ENCODE data around the gene EFEMP1.

EFEMP1 gene

GRCh38 chr2:55856936-55857335 is 66.6 kb downstream of the EFEMP1 start:
- Histone ChIP-seq H2BK5ac (ENCODE audit: low read length) (no peak overlapping the region), H2BK15ac (ENCODE audit: low read length) (no peak overlapping the region), H3K4me1 (ENCODE audit: control insufficient read depth in 2 of 2, insufficient read depth in 1 of 2, low read depth in 1 of 2, low read length in 2 of 2) (no peaks in the 10 kb centered on the region), H4K91ac (ENCODE audit: low read depth, low read length, poor library complexity) (no peak overlapping the region), H4K8ac (ENCODE audit: low read depth, low read length) (no peak overlapping the region), H3K27me3 (ENCODE audit: control insufficient read depth in 3 of 3, insufficient read depth in 3 of 3, low read depth in 1 of 3, low read length in 3 of 3) (no peaks in the 10 kb centered on the region), H3K9ac (ENCODE audit: low read depth, low read length, poor library complexity) (no peak overlapping the region), H3K4me3 (ENCODE audit: low read length in 2 of 2) (no peak overlapping the region), H2BK120ac (ENCODE audit: low read depth, low read length) (no peak overlapping the region), H3K36me3 (replicated peaks in 1 of 2; ENCODE audit: control insufficient read depth in 2 of 2, insufficient read depth in 2 of 2, low read length in 2 of 2) (no peaks in the 10 kb centered on the region), H3K9me3 (replicated peaks in 1 of 2; ENCODE audit: control insufficient read depth in 2 of 2, insufficient read depth in 1 of 2, low read depth in 1 of 2, low read length in 2 of 2) (no peaks in the 10 kb centered on the region), H3K4ac (ENCODE audit: low read length) (no peak overlapping the region), H3K27ac (replicated peaks; ENCODE audit: low read length) (no peak overlapping the region), H3K79me1 (ENCODE audit: low read depth, low read length) (no peaks in the 10 kb centered on the region), H2BK12ac (ENCODE audit: low read length) (no peak overlapping the region), H3K18ac (ENCODE audit: low read length) (no peak overlapping the region), H2AK5ac (ENCODE audit: low read depth, low read length) (no peak overlapping the region), H3K14ac (ENCODE audit: low read length) (no peak overlapping the region), H2AFZ (ENCODE audit: low read length) (no peak overlapping the region), H3K23ac (ENCODE audit: low read depth, low read length, poor library complexity) (no peak overlapping the region), H3K4me2 (ENCODE audit: insufficient read depth, low read length, poor library complexity, severe bottlenecking) (no peak overlapping the region)
- WGBS, 2 donors (ENCODE audit: extremely low coverage in 2 of 2, insufficient read length in 2 of 2, insufficient replicate concordance in 1 of 2): no CpG with 5 or more reads among the region's 3 CpGs
- no peak for DNase-seq (ENCODE audit: low spot score)

GRCh38 chr2:55848096-55848495 is 75.5 kb downstream of the EFEMP1 start:
- Histone ChIP-seq H4K91ac (ENCODE audit: low read depth, low read length, poor library complexity) (no peak overlapping the region), H2BK12ac (ENCODE audit: low read length) (no peak overlapping the region), H2AK5ac (ENCODE audit: low read depth, low read length) (no peak overlapping the region), H3K27me3 (ENCODE audit: control insufficient read depth in 3 of 3, insufficient read depth in 3 of 3, low read depth in 1 of 3, low read length in 3 of 3) (peaks cover 0 to 2% (median 0%) of the 10 kb centered on the region in 3 experiments), H3K14ac (ENCODE audit: low read length) (no peak overlapping the region), H2BK120ac (ENCODE audit: low read depth, low read length) (no peak overlapping the region), H2BK15ac (ENCODE audit: low read length) (no peak overlapping the region), H3K4me2 (ENCODE audit: insufficient read depth, low read length, poor library complexity, severe bottlenecking) (no peak overlapping the region), H4K8ac (ENCODE audit: low read depth, low read length) (no peak overlapping the region), H3K4ac (ENCODE audit: low read length) (no peak overlapping the region), H2AFZ (ENCODE audit: low read length) (no peak overlapping the region), H3K9me3 (replicated peaks in 1 of 2; ENCODE audit: control insufficient read depth in 2 of 2, insufficient read depth in 1 of 2, low read depth in 1 of 2, low read length in 2 of 2) (no peaks in the 10 kb centered on the region), H3K4me3 (ENCODE audit: low read length in 2 of 2) (no peak overlapping the region), H2BK5ac (ENCODE audit: low read length) (no peak overlapping the region), H3K23ac (ENCODE audit: low read depth, low read length, poor library complexity) (no peak overlapping the region), H3K4me1 (ENCODE audit: control insufficient read depth in 2 of 2, insufficient read depth in 1 of 2, low read depth in 1 of 2, low read length in 2 of 2) (peaks cover 0 to 3% of the 10 kb centered on the region in 2 donors), H3K36me3 (replicated peaks in 1 of 2; ENCODE audit: control insufficient read depth in 2 of 2, insufficient read depth in 2 of 2, low read length in 2 of 2) (no peaks in the 10 kb centered on the region), H3K79me1 (ENCODE audit: low read depth, low read length) (no peaks in the 10 kb centered on the region), H3K27ac (replicated peaks; ENCODE audit: low read length) (no peak overlapping the region), H3K18ac (ENCODE audit: low read length) (no peak overlapping the region), H3K9ac (ENCODE audit: low read depth, low read length, poor library complexity) (no peak overlapping the region)
- WGBS, 2 donors (ENCODE audit: extremely low coverage in 2 of 2, insufficient read length in 2 of 2, insufficient replicate concordance in 1 of 2): no CpG with 5 or more reads among the region's 1 CpG
- no peak for DNase-seq (ENCODE audit: low spot score)

- Histone ChIP-seq H4K91ac (ENCODE audit: low read depth, low read length, poor library complexity) (no peak overlapping the region), H3K36me3 (replicated peaks in 1 of 2; ENCODE audit: control insufficient read depth in 2 of 2, insufficient read depth in 2 of 2, low read length in 2 of 2) (no peaks in the 10 kb centered on the region), H3K18ac (ENCODE audit: low read length) (no peak overlapping the region), H2BK15ac (ENCODE audit: low read length) (no peak overlapping the region), H3K27ac (replicated peaks; ENCODE audit: low read length) (no peak overlapping the region), H3K9me3 (replicated peaks in 1 of 2; ENCODE audit: control insufficient read depth in 2 of 2, insufficient read depth in 1 of 2, low read depth in 1 of 2, low read length in 2 of 2) (no peaks in the 10 kb centered on the region), H3K27me3 (ENCODE audit: control insufficient read depth in 3 of 3, insufficient read depth in 3 of 3, low read depth in 1 of 3, low read length in 3 of 3) (peaks cover 0 to 2% (median 0%) of the 10 kb centered on the region in 3 experiments), H2BK12ac (ENCODE audit: low read length) (no peak overlapping the region), H2AFZ (ENCODE audit: low read length) (no peak overlapping the region), H3K23ac (ENCODE audit: low read depth, low read length, poor library complexity) (no peak overlapping the region), H3K4me2 (ENCODE audit: insufficient read depth, low read length, poor library complexity, severe bottlenecking) (no peak overlapping the region), H2BK5ac (ENCODE audit: low read length) (no peak overlapping the region), H3K79me1 (ENCODE audit: low read depth, low read length) (no peaks in the 10 kb centered on the region), H2AK5ac (ENCODE audit: low read depth, low read length) (no peak overlapping the region), H3K4ac (ENCODE audit: low read length) (no peak overlapping the region), H3K4me1 (ENCODE audit: control insufficient read depth in 2 of 2, insufficient read depth in 1 of 2, low read depth in 1 of 2, low read length in 2 of 2) (peaks cover 0 to 5% of the 10 kb centered on the region in 2 donors), H3K9ac (ENCODE audit: low read depth, low read length, poor library complexity) (no peak overlapping the region), H4K8ac (ENCODE audit: low read depth, low read length) (no peak overlapping the region), H3K4me3 (ENCODE audit: low read length in 2 of 2) (no peak overlapping the region), H3K14ac (ENCODE audit: low read length) (no peak overlapping the region), H2BK120ac (ENCODE audit: low read depth, low read length) (no peak overlapping the region)
- WGBS, 2 donors (ENCODE audit: extremely low coverage in 2 of 2, insufficient read length in 2 of 2, insufficient replicate concordance in 1 of 2): no CpG with 5 or more reads among the region's 1 CpG
- DNase-seq (ENCODE audit: low spot score): no peak
Measured at GRCh38 chr2:55846426-55846825, 77.2 kb downstream of the EFEMP1 start.

GRCh38 chr2:55844986-55845385 is 78.6 kb downstream of the EFEMP1 start:
- H3K4me2 ChIP-seq (ENCODE audit: insufficient read depth, low read length, poor library complexity, severe bottlenecking): no peak overlapping the region
- no peak overlapping the region for H4K91ac ChIP-seq (ENCODE audit: low read depth, low read length, poor library complexity)
- no peak overlapping the region for H3K23ac ChIP-seq (ENCODE audit: low read depth, low read length, poor library complexity)
- no peak overlapping the region for H4K8ac ChIP-seq (ENCODE audit: low read depth, low read length)
- H3K79me1 ChIP-seq (ENCODE audit: low read depth, low read length): no peaks in the 10 kb centered on the region
- no peak overlapping the region for H2BK12ac ChIP-seq (ENCODE audit: low read length)
- no peak overlapping the region for H3K18ac ChIP-seq (ENCODE audit: low read length)
- no peak overlapping the region for H2AFZ ChIP-seq (ENCODE audit: low read length)
- no peak overlapping the region for H3K27ac ChIP-seq (replicated peaks; ENCODE audit: low read length)
- H3K4me3 ChIP-seq (ENCODE audit: low read length in 2 of 2): no peak overlapping the region
- H2BK5ac ChIP-seq (ENCODE audit: low read length): no peak overlapping the region
- H3K9ac ChIP-seq (ENCODE audit: low read depth, low read length, poor library complexity): no peak overlapping the region
- H3K14ac ChIP-seq (ENCODE audit: low read length): no peak overlapping the region
- peaks cover 0 to 2% (median 0%) of the 10 kb centered on the region in 3 experiments for H3K27me3 ChIP-seq (ENCODE audit: control insufficient read depth in 3 of 3, insufficient read depth in 3 of 3, low read depth in 1 of 3, low read length in 3 of 3)
- no peak overlapping the region for H2BK15ac ChIP-seq (ENCODE audit: low read length)
- H3K4me1 ChIP-seq (ENCODE audit: control insufficient read depth in 2 of 2, insufficient read depth in 1 of 2, low read depth in 1 of 2, low read length in 2 of 2): peaks cover 0 to 5% of the 10 kb centered on the region in 2 donors
- H3K4ac ChIP-seq (ENCODE audit: low read length): no peak overlapping the region
- no peak overlapping the region for H2BK120ac ChIP-seq (ENCODE audit: low read depth, low read length)
- H3K9me3 ChIP-seq (replicated peaks in 1 of 2; ENCODE audit: control insufficient read depth in 2 of 2, insufficient read depth in 1 of 2, low read depth in 1 of 2, low read length in 2 of 2): no peaks in the 10 kb centered on the region
- no peak overlapping the region for H2AK5ac ChIP-seq (ENCODE audit: low read depth, low read length)
- WGBS, 2 donors (ENCODE audit: extremely low coverage in 2 of 2, insufficient read length in 2 of 2, insufficient replicate concordance in 1 of 2): no CpG with 5 or more reads among the region's 2 CpGs
- no peaks in the 10 kb centered on the region for H3K36me3 ChIP-seq (replicated peaks in 1 of 2; ENCODE audit: control insufficient read depth in 2 of 2, insufficient read depth in 2 of 2, low read length in 2 of 2)
- no peak for DNase-seq (ENCODE audit: low spot score)

Measured in neuronal stem cell (in vitro differentiated cells).